Ovary (tissue), 1 donor: ENCODE data around the gene SRGAP2.
"Not testable (repeated sequence)": the region's sequence is repeated elsewhere in the genome, so short reads cannot be mapped to it uniquely, and the experiment has no call there.

Source experiments
- EP300 ChIP-seq: sonication (generic); formaldehyde crosslinking; IDR thresholded peaks from one replicate; pipeline ENCODE4 v1.6.1; 2017; ENCODE audit warnings: antibody characterized with exemption
- POLR2A ChIP-seq: fragments of 450-650 bp; IDR thresholded peaks from one replicate; pipeline ENCODE4 v1.6.1; 2017; ENCODE audit warnings: antibody characterized with exemption, mild to moderate bottlenecking, moderate library complexity

GRCh38 chr1:206185778-206186177, 17.6 kb upstream of the SRGAP2 start:
- TF ChIP-seq POLR2A, EP300: not testable (repeated sequence)
